K562 (cell line): ENCODE results near the gene TRIM51.
"Not testable (repeated sequence)": the region's sequence is repeated elsewhere in the genome, so short reads cannot be mapped to it uniquely, and the experiment has no call there.

Experiments
- CBX2 ChIP-seq: fragments of 200-600 bp; sonication (generic); IDR thresholded peaks from one replicate; pipeline ENCODE4 v1.6.1; 2012; ENCODE audit warnings: mild to moderate bottlenecking, low read length, inconsistent platforms; ENCODE audit not compliant: insufficient read depth, poor library complexity, severe bottlenecking
- CREB1 ChIP-seq, 2 experiments: sonication (generic) in 1 of 2; formaldehyde crosslinking in 1 of 2; IDR thresholded peaks; 2 replicates each; pipeline versions ENCODE4 v1.6.1 to v1.8.0; 2012 to 2022; ENCODE audit warnings: inconsistent platforms in 1 of 2, mild to moderate bottlenecking in 1 of 2, missing genetic modification reagents in 1 of 2, moderate library complexity in 1 of 2
- GATA2 ChIP-seq: sonication (generic); formaldehyde crosslinking; IDR thresholded peaks from 2 replicates; pipeline ENCODE4 v1.4.0; 2020; ENCODE audit warnings: mild to moderate bottlenecking, missing genetic modification reagents
- HDGF ChIP-seq: fragments of 450-650 bp; IDR thresholded peaks from 2 replicates; pipeline ENCODE4 v1.6.1; 2016
- KLF16 ChIP-seq: IDR thresholded peaks from 2 replicates; pipeline ENCODE4 v1.6.1; 2016; ENCODE audit warnings: antibody characterized with exemption
- POLR2A ChIP-seq: fragments of 450-650 bp; conservative IDR thresholded peaks from 2 replicates; pipeline ENCODE4 v1.6.1; 2016
- TGIF2 ChIP-seq: sonication (generic); formaldehyde crosslinking; IDR thresholded peaks from 2 replicates; pipeline ENCODE4 v1.8.1; 2022; ENCODE audit warnings: mild to moderate bottlenecking, missing genetic modification reagents, moderate library complexity
- THRAP3 ChIP-seq: fragments of 450-650 bp; IDR thresholded peaks from 2 replicates; pipeline ENCODE4 v1.6.1; 2016; ENCODE audit warnings: mild to moderate bottlenecking, inconsistent platforms, borderline replicate concordance
- U2AF1 ChIP-seq: fragments of 200-400 bp; formaldehyde crosslinking; optimal IDR thresholded peaks from 2 replicates; pipeline ENCODE3; 2017; ENCODE audit warnings: mild to moderate bottlenecking, low read depth, low read length, moderate library complexity
- YY1 ChIP-seq, 3 experiments: IDR thresholded peaks; 2 replicates each; pipeline ENCODE4 v1.6.1; 2011; ENCODE audit warnings: low read length in 2 of 3, mild to moderate bottlenecking in 2 of 3, moderate library complexity in 2 of 3, borderline replicate concordance in 1 of 3, control low read depth in 1 of 3, low read depth in 1 of 3; ENCODE audit not compliant: insufficient read depth in 3 of 3, insufficient replicate concordance in 2 of 3, control insufficient read depth in 1 of 3, insufficient read length in 1 of 3; ENCODE audit errors: extremely low read depth in 1 of 3
- ZNF583 ChIP-seq: fragments of 250-450 bp; sonication (Bioruptor Pico); IDR thresholded peaks from 2 replicates; pipeline ENCODE4 v1.4.0; 2020
- TF ChIP-seq, protein P1 (sequence below), 2 experiments: fragments of 200-800 bp in 1 of 2; sonication (Bioruptor generic) in 1 of 2; sonication (generic) in 1 of 2; formaldehyde crosslinking in 1 of 2; IDR thresholded peaks in 1 of 2; conservative IDR thresholded peaks in 1 of 2; 2 replicates each; pipeline versions ENCODE4 v1.5.0 to v1.6.1; 2016 to 2020; ENCODE audit warnings: missing compliant biosample characterization in 1 of 2, missing genetic modification characterization in 1 of 2, missing genetic modification reagents in 1 of 2
- TF ChIP-seq, protein P2 (sequence below), 3 experiments: IDR thresholded peaks in 2 of 3; conservative IDR thresholded peaks in 1 of 3; 2 replicates each; pipeline ENCODE4 v1.5.1; 2011 to 2012; ENCODE audit warnings: low read length in 3 of 3, mild to moderate bottlenecking in 3 of 3, control low read depth in 2 of 3, improper control_type of control experiment in 1 of 3, inconsistent platforms in 1 of 3, low read depth in 1 of 3, mixed read lengths in 1 of 3, moderate library complexity in 1 of 3; ENCODE audit not compliant: insufficient read depth in 2 of 3

DNA sequence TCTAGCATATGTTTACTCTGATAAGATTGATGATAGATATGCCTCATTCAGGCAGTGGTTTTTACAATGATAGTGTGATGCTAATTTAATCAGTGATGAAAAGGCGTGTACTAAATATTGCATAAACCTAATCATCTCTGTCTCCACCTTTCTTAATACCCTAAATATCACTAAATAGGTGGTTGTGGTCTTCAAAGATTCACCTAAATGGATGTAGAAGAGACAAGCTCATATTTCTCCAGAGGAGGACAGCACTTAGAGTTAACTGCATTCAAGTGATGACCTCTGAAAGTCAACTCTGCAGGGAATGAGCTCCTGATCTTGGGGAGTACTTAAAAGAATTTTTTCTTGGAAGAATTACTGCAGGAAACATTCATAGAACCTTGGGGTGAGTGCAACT, at the start of gene TRIM51:
- TF ChIP-seq CREB1 (IDR thresholded peaks at IDR 0.05); CREB1 (CRISPR knock-in tag; IDR thresholded peaks at IDR 0.05); POLR2A; CBX2; GATA2; THRAP3; ZNF583; KLF16; YY1 (IDR thresholded peaks at IDR 0.05; ENCODE audit: borderline replicate concordance in 1 of 3, control insufficient read depth in 1 of 3, extremely low read depth in 1 of 3, insufficient read depth in 3 of 3, insufficient read length in 1 of 3, insufficient replicate concordance in 2 of 3, low read depth in 1 of 3, low read length in 2 of 3); U2AF1; HDGF; TGIF2 (CRISPR knock-in tag): not testable (repeated sequence)
- TF ChIP-seq, protein P1, sequence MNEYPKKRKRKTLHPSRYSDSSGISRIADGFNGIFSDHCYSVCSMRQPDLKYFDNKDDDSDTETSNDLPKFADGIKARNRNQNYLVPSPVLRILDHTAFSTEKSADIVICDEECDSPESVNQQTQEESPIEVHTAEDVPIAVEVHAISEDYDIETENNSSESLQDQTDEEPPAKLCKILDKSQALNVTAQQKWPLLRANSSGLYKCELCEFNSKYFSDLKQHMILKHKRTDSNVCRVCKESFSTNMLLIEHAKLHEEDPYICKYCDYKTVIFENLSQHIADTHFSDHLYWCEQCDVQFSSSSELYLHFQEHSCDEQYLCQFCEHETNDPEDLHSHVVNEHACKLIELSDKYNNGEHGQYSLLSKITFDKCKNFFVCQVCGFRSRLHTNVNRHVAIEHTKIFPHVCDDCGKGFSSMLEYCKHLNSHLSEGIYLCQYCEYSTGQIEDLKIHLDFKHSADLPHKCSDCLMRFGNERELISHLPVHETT (CRISPR knock-in tag; conservative IDR thresholded peaks at IDR 0.05 in 1 of 2, IDR thresholded peaks at IDR 0.05 in 1 of 2) = not testable (repeated sequence)
- TF ChIP-seq, protein P2, sequence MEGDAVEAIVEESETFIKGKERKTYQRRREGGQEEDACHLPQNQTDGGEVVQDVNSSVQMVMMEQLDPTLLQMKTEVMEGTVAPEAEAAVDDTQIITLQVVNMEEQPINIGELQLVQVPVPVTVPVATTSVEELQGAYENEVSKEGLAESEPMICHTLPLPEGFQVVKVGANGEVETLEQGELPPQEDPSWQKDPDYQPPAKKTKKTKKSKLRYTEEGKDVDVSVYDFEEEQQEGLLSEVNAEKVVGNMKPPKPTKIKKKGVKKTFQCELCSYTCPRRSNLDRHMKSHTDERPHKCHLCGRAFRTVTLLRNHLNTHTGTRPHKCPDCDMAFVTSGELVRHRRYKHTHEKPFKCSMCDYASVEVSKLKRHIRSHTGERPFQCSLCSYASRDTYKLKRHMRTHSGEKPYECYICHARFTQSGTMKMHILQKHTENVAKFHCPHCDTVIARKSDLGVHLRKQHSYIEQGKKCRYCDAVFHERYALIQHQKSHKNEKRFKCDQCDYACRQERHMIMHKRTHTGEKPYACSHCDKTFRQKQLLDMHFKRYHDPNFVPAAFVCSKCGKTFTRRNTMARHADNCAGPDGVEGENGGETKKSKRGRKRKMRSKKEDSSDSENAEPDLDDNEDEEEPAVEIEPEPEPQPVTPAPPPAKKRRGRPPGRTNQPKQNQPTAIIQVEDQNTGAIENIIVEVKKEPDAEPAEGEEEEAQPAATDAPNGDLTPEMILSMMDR (IDR thresholded peaks at IDR 0.05 in 2 of 3, conservative IDR thresholded peaks at IDR 0.05 in 1 of 3; ENCODE audit: insufficient read depth in 2 of 3, low read depth in 1 of 3, low read length in 3 of 3) = not testable (repeated sequence)
